ENCODE results near the gene EML3.
"Not testable (repeated sequence)": the region's sequence is repeated elsewhere in the genome, so short reads cannot be mapped to it uniquely, and the experiment has no call there.

EML3 gene

GRCh38 chr11:62612366-62613290, at the start of gene EML3, which contains the start of gene ROM1:
Gene EML3 (minus strand): TSS chr11:62612775. CDS start chr11:62612457, 318 bp downstream.
Gene ROM1 (plus strand): TSS chr11:62613257. CDS start chr11:62613282, 25 bp downstream.
- H3K27me3 ChIP-seq (ENCODE audit: control insufficient read depth, insufficient read depth, low read length) = no peaks in the 10 kb centered on the region
- H3K36me3 ChIP-seq (ENCODE audit: control insufficient read depth, insufficient read depth, low read length) = peaks cover 10% of the 10 kb centered on the region
- H3K27ac ChIP-seq (ENCODE audit: low read depth, low read length) = peak within 1 kb of the TSS; percentile 82
- H3K9ac ChIP-seq (ENCODE audit: low read length) = peak within 1 kb of the TSS; percentile 88
- peaks cover 10% of the 10 kb centered on the region for H3K4me1 ChIP-seq (ENCODE audit: control insufficient read depth, insufficient read depth, low read length)
- peak within 1 kb of the TSS; percentile 74 for H3K4me3 ChIP-seq (ENCODE audit: low read length)

GRCh38 chr11:62656796-62657429, 44.3 kb upstream of the EML3 start:
- Histone ChIP-seq H3K27me3 (ENCODE audit: control insufficient read depth, insufficient read depth, low read length) (no peaks in the 10 kb centered on the region), H3K9ac (ENCODE audit: low read length) (no peak overlapping the region), H3K4me1 (ENCODE audit: control insufficient read depth, insufficient read depth, low read length) (peaks cover 6% of the 10 kb centered on the region)

GRCh38 chr11:62654297-62654696, 41.7 kb upstream of the EML3 start:
- H3K4me1 ChIP-seq (ENCODE audit: control insufficient read depth, insufficient read depth, low read length) = peaks cover 6% of the 10 kb centered on the region
- H3K27me3 ChIP-seq (ENCODE audit: control insufficient read depth, insufficient read depth, low read length) = no peaks in the 10 kb centered on the region
- H3K9ac ChIP-seq (ENCODE audit: low read length) = no peak overlapping the region
- H3K27ac ChIP-seq (ENCODE audit: low read depth, low read length) = no peak overlapping the region
- H3K4me3 ChIP-seq (ENCODE audit: low read length) = no peak overlapping the region
- H3K36me3 ChIP-seq (ENCODE audit: control insufficient read depth, insufficient read depth, low read length) = peaks cover 5% of the 10 kb centered on the region

More at GRCh38 chr11:62656796-62657429, 44.3 kb upstream of the EML3 start:
- Histone ChIP-seq H3K36me3 (ENCODE audit: control insufficient read depth, insufficient read depth, low read length) (no peaks in the 10 kb centered on the region), H3K4me3 (ENCODE audit: low read length) (no peak overlapping the region), H3K27ac (ENCODE audit: low read depth, low read length) (no peak overlapping the region)

GRCh38 chr11:62652161-62653006, 39.8 kb upstream of the EML3 start:
- Histone ChIP-seq H3K4me1 (ENCODE audit: control insufficient read depth, insufficient read depth, low read length) (peaks cover 6% of the 10 kb centered on the region), H3K27me3 (ENCODE audit: control insufficient read depth, insufficient read depth, low read length) (no peaks in the 10 kb centered on the region), H3K27ac (ENCODE audit: low read depth, low read length) (peak overlapping the region; percentile 81), H3K36me3 (ENCODE audit: control insufficient read depth, insufficient read depth, low read length) (peaks cover 21% of the 10 kb centered on the region), H3K4me3 (ENCODE audit: low read length) (peak overlapping the region; percentile 65), H3K9ac (ENCODE audit: low read length) (peak overlapping the region; percentile 67)

- H3K4me1 ChIP-seq (ENCODE audit: control insufficient read depth, insufficient read depth, low read length) = peaks cover 14% of the 10 kb centered on the region
- H3K4me3 ChIP-seq (ENCODE audit: low read length) = not testable (repeated sequence)
Observed at GRCh38 chr11:62650283-62650682, 37.7 kb upstream of the EML3 start.

GRCh38 chr11:62649486-62649885, 36.9 kb upstream of the EML3 start:
- Histone ChIP-seq H3K36me3 (ENCODE audit: control insufficient read depth, insufficient read depth, low read length) (peaks cover 21% of the 10 kb centered on the region), H3K4me1 (ENCODE audit: control insufficient read depth, insufficient read depth, low read length) (peaks cover 18% of the 10 kb centered on the region), H3K27me3 (ENCODE audit: control insufficient read depth, insufficient read depth, low read length) (no peaks in the 10 kb centered on the region), H3K4me3 (ENCODE audit: low read length) (no peak overlapping the region), H3K9ac (ENCODE audit: low read length) (no peak overlapping the region), H3K27ac (ENCODE audit: low read depth, low read length) (no peak overlapping the region)

More at GRCh38 chr11:62650283-62650682, 37.7 kb upstream of the EML3 start:
- H3K27ac ChIP-seq (ENCODE audit: low read depth, low read length); H3K27me3 ChIP-seq (ENCODE audit: control insufficient read depth, insufficient read depth, low read length); H3K9ac ChIP-seq (ENCODE audit: low read length): not testable (repeated sequence)
- peaks cover 21% of the 10 kb centered on the region for H3K36me3 ChIP-seq (ENCODE audit: control insufficient read depth, insufficient read depth, low read length)

- Histone ChIP-seq H3K4me1 (ENCODE audit: control insufficient read depth, insufficient read depth, low read length) (peaks cover 18% of the 10 kb centered on the region), H3K9ac (ENCODE audit: low read length) (no peak overlapping the region), H3K36me3 (ENCODE audit: control insufficient read depth, insufficient read depth, low read length) (peaks cover 21% of the 10 kb centered on the region), H3K27ac (ENCODE audit: low read depth, low read length) (no peak overlapping the region), H3K27me3 (ENCODE audit: control insufficient read depth, insufficient read depth, low read length) (no peaks in the 10 kb centered on the region), H3K4me3 (ENCODE audit: low read length) (no peak overlapping the region)
Observed at GRCh38 chr11:62648967-62649364, 36.4 kb upstream of the EML3 start.

GRCh38 chr11:62648185-62648966, 35.8 kb upstream of the EML3 start:
- no peak overlapping the region for H3K4me3 ChIP-seq (ENCODE audit: low read length)
- peaks cover 18% of the 10 kb centered on the region for H3K4me1 ChIP-seq (ENCODE audit: control insufficient read depth, insufficient read depth, low read length)
- H3K27ac ChIP-seq (ENCODE audit: low read depth, low read length) = no peak overlapping the region

GRCh38 chr11:62647609-62648005, 35.0 kb upstream of the EML3 start:
- Histone ChIP-seq H3K27ac (ENCODE audit: low read depth, low read length) (no peak overlapping the region), H3K36me3 (ENCODE audit: control insufficient read depth, insufficient read depth, low read length) (peaks cover 21% of the 10 kb centered on the region), H3K27me3 (ENCODE audit: control insufficient read depth, insufficient read depth, low read length) (no peaks in the 10 kb centered on the region), H3K4me1 (ENCODE audit: control insufficient read depth, insufficient read depth, low read length) (peaks cover 16% of the 10 kb centered on the region), H3K9ac (ENCODE audit: low read length) (no peak overlapping the region), H3K4me3 (ENCODE audit: low read length) (no peak overlapping the region)

More at GRCh38 chr11:62648185-62648966, 35.8 kb upstream of the EML3 start:
- Histone ChIP-seq H3K27me3 (ENCODE audit: control insufficient read depth, insufficient read depth, low read length) (no peaks in the 10 kb centered on the region), H3K36me3 (ENCODE audit: control insufficient read depth, insufficient read depth, low read length) (peaks cover 21% of the 10 kb centered on the region), H3K9ac (ENCODE audit: low read length) (no peak overlapping the region)

GRCh38 chr11:62646825-62647608, 34.4 kb upstream of the EML3 start:
- Histone ChIP-seq H3K4me1 (ENCODE audit: control insufficient read depth, insufficient read depth, low read length) (peaks cover 12% of the 10 kb centered on the region), H3K27me3 (ENCODE audit: control insufficient read depth, insufficient read depth, low read length) (no peaks in the 10 kb centered on the region), H3K4me3 (ENCODE audit: low read length) (peak overlapping the region; percentile 48), H3K27ac (ENCODE audit: low read depth, low read length) (peak overlapping the region; percentile 64), H3K36me3 (ENCODE audit: control insufficient read depth, insufficient read depth, low read length) (peaks cover 21% of the 10 kb centered on the region), H3K9ac (ENCODE audit: low read length) (no peak overlapping the region)

All from rectal smooth muscle tissue (tissue), 1 donor.